Adrenal gland (tissue), 5 donors: ENCODE data around the gene UTP18.

Experiments used
- POLR2A ChIP-seq, 2 donors: fragments of 450-650 bp; IDR thresholded peaks; one replicate each; pipeline ENCODE4 v1.6.1; 2017; ENCODE audit warnings: antibody characterized with exemption in 2 of 2, mild to moderate bottlenecking in 2 of 2, moderate library complexity in 1 of 2
- TF ChIP-seq, protein P1 (sequence below), 6 experiments: fragments of 450-650 bp in 4 of 6; fragments of 200-600 bp in 2 of 6; sonication (generic) in 1 of 6; IDR thresholded peaks; 1 replicate in 5 of 6; 2 replicates in 1 of 6; pipeline versions ENCODE4 v1.5.1 to v1.8.0; 2016 to 2021; ENCODE audit warnings: antibody characterized with exemption in 6 of 6, mild to moderate bottlenecking in 2 of 6, moderate library complexity in 1 of 6
- donor health status: DM: no; HTN: no; CAD: no.

DNA sequence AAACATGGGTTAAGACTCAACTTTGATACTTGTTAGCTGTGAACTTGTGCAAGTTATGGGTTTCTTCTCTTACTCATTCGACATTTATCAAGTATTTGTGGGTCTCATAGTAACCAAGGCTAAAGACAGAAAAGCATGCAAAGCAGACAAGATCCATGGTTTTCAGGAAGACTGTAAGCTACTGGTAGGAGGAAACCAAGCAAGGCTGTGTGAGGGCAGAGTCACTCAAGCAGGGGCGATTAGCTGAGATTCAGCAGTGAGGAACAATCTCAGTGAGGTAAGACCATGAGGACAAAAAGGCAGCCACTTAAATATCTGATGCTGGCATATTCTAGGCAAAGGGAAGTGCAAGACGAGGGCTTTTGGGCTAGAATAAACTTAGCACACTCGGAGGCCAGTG, 30.0 kb upstream of the UTP18 start:
- TF ChIP-seq POLR2A (IDR thresholded peaks at IDR 0.05): no peak
- TF ChIP-seq, protein P1, sequence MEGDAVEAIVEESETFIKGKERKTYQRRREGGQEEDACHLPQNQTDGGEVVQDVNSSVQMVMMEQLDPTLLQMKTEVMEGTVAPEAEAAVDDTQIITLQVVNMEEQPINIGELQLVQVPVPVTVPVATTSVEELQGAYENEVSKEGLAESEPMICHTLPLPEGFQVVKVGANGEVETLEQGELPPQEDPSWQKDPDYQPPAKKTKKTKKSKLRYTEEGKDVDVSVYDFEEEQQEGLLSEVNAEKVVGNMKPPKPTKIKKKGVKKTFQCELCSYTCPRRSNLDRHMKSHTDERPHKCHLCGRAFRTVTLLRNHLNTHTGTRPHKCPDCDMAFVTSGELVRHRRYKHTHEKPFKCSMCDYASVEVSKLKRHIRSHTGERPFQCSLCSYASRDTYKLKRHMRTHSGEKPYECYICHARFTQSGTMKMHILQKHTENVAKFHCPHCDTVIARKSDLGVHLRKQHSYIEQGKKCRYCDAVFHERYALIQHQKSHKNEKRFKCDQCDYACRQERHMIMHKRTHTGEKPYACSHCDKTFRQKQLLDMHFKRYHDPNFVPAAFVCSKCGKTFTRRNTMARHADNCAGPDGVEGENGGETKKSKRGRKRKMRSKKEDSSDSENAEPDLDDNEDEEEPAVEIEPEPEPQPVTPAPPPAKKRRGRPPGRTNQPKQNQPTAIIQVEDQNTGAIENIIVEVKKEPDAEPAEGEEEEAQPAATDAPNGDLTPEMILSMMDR (IDR thresholded peaks at IDR 0.05): no peak
